IPS-11a (cell line): ENCODE measurements around the gene PTPN3.

ENCODE experiments used
- H3K4me3 ChIP-seq: one replicate; pipeline ENCODE4 v1.5.1; 2013; ENCODE audit warnings: low read depth, low read length, control low read depth

The PTPN3 gene

GRCh38 chr9:109454601-109455155 lies 43.4 kb downstream of the PTPN3 start:
- no peak overlapping the region for H3K4me3 ChIP-seq

DNA sequence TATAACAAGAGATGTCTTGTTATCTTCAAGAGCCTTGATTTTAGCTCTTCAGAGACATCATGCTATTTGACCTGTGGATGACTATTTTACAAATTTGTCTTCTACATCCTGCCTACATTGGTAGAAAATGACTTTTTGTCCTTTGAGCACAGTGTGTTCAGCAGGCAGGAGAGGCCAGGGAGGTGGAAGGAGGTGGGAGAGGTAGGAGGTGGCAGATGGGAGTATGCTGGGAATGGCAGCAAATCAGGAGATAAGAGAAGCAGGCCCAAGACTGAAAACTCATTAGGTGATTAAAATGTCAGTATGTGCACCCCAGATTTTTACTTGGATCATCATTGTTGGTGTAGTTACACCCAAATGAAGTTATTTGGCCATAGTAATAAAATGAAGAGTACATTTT lies 44.1 kb downstream of the PTPN3 start:
- no peak overlapping the region for H3K4me3 ChIP-seq

- no peak overlapping the region for H3K4me3 ChIP-seq
These were observed 44.8 kb downstream of the PTPN3 start for GRCh38 chr9:109453210-109453842.

- no peak overlapping the region for H3K4me3 ChIP-seq
These were observed 45.3 kb downstream of the PTPN3 start for GRCh38 chr9:109452761-109453160.

DNA sequence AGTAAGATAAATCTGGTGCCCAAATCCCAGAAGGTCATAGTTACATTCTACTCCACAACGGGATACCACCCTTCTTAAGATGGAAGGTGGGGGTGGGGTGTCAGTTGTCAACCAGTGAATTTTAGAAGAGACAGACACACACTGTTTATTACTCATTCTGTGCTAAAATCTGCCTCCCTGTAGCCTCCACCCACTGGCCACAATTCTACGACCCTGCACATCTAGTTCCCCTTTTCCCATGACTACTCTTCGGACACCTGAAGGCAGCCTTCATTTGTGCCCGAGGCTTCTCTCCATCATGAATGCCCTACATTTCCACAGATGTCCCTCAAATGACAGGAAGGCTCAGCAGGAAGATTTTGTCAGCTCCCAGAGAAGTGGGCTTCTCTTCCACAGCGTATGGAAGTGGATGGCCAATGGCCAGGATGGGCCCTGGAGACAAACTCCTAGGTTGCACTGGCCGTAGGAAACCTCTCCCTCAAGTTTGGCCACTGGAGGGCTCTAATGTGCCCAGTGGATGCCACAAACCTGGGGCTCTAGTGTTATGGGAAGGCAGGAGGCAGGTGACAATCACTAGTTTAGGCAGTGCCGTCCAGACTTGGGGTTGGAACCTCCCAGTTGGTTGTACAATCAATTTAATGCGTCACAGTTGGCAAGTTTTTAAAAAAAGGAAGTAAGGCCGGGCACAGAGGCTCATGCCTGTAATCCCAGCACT lies 46.6 kb downstream of the PTPN3 start:
- no peak overlapping the region for H3K4me3 ChIP-seq

- no peak overlapping the region for H3K4me3 ChIP-seq
These were observed 47.8 kb downstream of the PTPN3 start for GRCh38 chr9:109450346-109450745.

- H3K4me3 ChIP-seq: no peak overlapping the region
These were observed 48.9 kb downstream of the PTPN3 start for GRCh38 chr9:109449036-109449798.

- H3K4me3 ChIP-seq: no peak overlapping the region
These were observed 49.9 kb downstream of the PTPN3 start for GRCh38 chr9:109448223-109448622.

DNA sequence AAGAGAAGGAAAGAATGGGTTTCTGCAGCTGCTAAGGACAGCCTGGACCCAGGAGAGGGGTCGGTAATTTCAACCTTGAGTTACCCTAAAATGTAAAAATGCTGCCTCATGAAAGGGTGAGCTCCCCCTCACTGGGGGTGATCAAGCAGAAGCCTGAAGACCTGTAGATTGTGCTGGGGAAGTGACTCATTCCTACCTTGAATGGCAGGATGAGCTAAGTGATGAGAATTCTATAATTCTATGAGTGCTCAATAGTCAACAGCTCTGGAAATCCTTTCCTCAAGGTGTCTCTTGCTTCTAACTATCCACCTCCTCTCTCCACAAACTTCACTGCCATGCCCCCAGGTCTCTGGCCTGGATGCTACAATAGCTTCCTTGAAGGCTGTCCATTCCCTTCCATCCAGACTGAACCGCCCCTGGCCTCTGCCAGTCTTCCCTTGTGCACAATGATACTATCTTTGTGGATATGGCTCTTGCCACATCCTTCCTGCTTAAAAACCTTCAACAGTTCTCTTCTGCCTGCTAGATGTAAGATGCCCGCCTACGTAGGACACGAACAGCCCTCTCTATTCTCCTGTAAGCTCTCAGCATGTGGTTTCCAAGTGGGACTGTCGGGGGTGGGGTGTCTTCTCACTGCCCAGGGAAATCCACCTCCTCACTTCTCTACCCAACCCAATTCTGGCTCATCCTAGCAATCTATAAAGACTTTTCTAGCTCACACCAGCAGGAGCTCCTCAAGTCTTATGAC lies 50.6 kb downstream of the PTPN3 start:
- H3K4me3 ChIP-seq: no peak overlapping the region

DNA sequence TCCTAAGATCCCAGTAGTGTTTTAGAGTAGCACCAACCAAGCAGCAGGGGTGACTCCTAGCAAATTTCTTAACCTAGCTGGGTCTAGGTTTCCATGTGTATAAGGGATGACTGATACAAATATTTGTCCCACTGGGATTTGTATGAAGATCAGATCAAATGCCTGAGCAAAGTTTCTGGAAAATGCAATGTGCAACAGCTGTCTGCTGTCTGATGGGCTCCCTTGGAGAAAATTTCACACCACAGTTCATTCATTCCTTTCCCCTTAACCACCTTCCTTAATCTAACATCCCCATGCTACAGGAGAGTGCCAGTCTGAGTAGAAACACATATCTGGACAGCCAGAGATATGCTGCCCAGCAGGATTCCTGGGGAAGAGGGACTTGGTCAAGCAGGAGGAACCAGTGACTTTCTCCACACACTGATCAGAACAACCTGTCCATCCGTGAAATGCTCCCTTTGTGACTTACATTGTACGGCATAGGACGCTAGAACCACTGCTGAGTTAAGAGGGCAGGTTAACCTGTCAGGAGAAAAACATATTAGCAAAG lies 53.3 kb downstream of the PTPN3 start:
- no peak overlapping the region for H3K4me3 ChIP-seq

- no peak overlapping the region for H3K4me3 ChIP-seq
These were observed 55.4 kb downstream of the PTPN3 start for GRCh38 chr9:109442716-109443115.

- H3K4me3 ChIP-seq: no peak overlapping the region
These were observed 56.8 kb downstream of the PTPN3 start for GRCh38 chr9:109441296-109441695.

GRCh38 chr9:109440797-109441287 lies 57.3 kb downstream of the PTPN3 start:
- H3K4me3 ChIP-seq: no peak overlapping the region

GRCh38 chr9:109440117-109440515 lies 58.0 kb downstream of the PTPN3 start:
- H3K4me3 ChIP-seq: no peak overlapping the region

DNA sequence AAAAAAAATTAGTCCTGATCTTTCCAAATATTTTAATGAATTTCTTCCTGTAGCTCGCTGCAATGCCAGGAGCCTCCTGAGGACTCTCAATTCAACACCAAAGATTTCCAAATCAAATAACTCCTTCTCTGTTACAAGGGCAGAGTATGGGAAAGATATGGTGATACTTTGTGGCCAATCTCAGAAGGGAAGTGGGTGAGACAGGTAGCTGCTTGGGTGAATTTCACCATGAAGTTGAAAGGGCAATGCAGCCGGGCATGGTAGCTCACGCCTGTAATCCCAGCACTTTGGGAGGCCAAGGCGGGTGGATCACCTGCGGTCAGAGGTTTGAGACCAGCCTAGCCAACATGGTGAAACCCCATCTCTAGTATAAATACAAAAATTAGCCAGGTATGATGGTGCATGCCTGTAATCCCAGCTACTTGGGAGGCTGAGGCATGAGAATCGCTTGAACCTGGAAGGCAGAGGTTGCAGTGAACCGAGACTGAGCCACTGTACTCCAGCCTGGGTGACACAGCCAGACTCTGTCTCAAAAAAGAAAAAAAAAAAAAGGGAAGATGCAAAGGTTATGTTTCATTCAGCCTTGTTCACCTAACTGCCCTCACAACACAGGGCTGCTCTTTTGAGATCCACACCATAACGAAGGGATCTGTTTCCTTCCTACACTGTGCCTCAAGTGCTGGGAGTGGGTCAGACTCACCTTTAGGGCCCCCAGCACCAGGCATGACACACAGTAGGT lies 58.6 kb downstream of the PTPN3 start:
- H3K4me3 ChIP-seq: no peak overlapping the region

DNA sequence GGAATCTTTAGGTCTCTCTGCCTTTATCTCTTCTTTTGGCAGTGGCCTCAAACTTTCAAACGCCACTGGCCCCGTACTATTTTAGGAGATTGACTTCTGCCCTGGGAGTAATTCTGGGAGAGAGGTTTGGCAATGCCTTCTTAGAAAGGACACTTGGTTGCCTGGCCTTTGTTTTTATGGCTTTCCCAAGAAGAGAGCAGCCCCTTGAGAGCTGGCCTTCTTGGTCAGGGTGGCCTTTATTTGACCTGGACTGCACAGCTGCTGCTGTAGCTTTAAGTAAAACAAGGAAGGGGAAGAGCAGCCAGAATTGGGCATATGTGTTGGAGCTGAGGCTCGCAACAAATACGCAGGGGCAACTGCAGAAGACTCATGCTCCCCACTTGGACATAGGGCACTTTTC lies 60.8 kb downstream of the PTPN3 start:
- no peak overlapping the region for H3K4me3 ChIP-seq

- no peak overlapping the region for H3K4me3 ChIP-seq
These were observed 62.0 kb downstream of the PTPN3 start for GRCh38 chr9:109436071-109436470.

DNA sequence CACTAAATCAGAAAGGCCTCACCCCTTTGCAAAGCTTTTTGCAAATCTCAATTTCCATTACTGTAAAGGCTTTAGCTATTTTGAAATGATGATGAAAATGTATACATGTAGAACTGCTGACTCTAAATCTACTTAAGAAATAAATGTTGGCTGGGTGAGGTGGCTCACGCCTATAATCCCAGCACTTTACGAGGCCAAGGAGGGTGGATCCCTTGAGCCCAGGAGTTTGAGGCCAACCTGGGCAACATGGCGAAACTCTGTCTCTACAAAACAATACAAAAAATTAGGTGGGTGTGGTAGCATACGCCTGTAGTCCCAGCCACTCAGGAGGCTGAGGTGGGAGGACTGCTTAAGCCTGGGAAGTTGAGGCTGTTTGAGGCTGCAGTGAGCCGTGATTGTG lies 64.6 kb downstream of the PTPN3 start:
- H3K4me3 ChIP-seq: no peak overlapping the region

- no peak overlapping the region for H3K4me3 ChIP-seq
These were observed 67.9 kb downstream of the PTPN3 start for GRCh38 chr9:109430231-109430630.

- H3K4me3 ChIP-seq: no peak overlapping the region
These were observed 69.3 kb downstream of the PTPN3 start for GRCh38 chr9:109428854-109429253.
